HepG2 (cell line): ENCODE measurements around the gene BTBD1. TPM values are rescaled to one million over a fixed set of nuclear protein-coding genes. Genes with fewer than 3 reads are reported as not detected.

Experiments
- FIP1L1 ChIP-seq: fragments of 200-400 bp; formaldehyde crosslinking; IDR thresholded peaks from 2 replicates; pipeline ENCODE4 v1.6.1; 2018; ENCODE audit warnings: low read depth, mild to moderate bottlenecking, low read length, moderate library complexity, borderline replicate concordance; ENCODE audit not compliant: insufficient read depth
- LCORL ChIP-seq, 2 experiments: fragments of 450-650 bp in 1 of 2; sonication (generic) in 1 of 2; formaldehyde crosslinking in 1 of 2; IDR thresholded peaks; 2 replicates each; pipeline versions ENCODE4 v1.5.0 to v1.6.1; 2017 to 2020; ENCODE audit warnings: antibody characterized with exemption in 1 of 2, missing genetic modification reagents in 1 of 2
- PLSCR1 ChIP-seq: sonication (generic); formaldehyde crosslinking; IDR thresholded peaks from 2 replicates; pipeline ENCODE4 v1.5.0; 2020; ENCODE audit warnings: missing genetic modification reagents, mild to moderate bottlenecking, borderline replicate concordance
- RCOR2 ChIP-seq: IDR thresholded peaks from 2 replicates; pipeline ENCODE4 v1.6.1; 2016; ENCODE audit warnings: missing biosample characterization, missing genetic modification reagents
- REPIN1 ChIP-seq: sonication (generic); formaldehyde crosslinking; IDR thresholded peaks from 2 replicates; pipeline ENCODE4 v1.8.0; 2022; ENCODE audit warnings: missing genetic modification reagents, low read depth, mild to moderate bottlenecking, borderline replicate concordance
- RFXAP ChIP-seq: sonication (generic); formaldehyde crosslinking; IDR thresholded peaks from 2 replicates; pipeline ENCODE4 v1.4.0; 2020; ENCODE audit warnings: missing genetic modification reagents, borderline replicate concordance
- SRSF1 ChIP-seq: fragments of 200-400 bp; formaldehyde crosslinking; optimal IDR thresholded peaks from 2 replicates; pipeline ENCODE3; 2017; ENCODE audit warnings: mild to moderate bottlenecking, low read depth, low read length, moderate library complexity
- ZBTB49 ChIP-seq: sonication (generic); formaldehyde crosslinking; IDR thresholded peaks from 2 replicates; pipeline ENCODE4 v1.4.0; 2020; ENCODE audit warnings: missing genetic modification reagents, borderline replicate concordance
- ZNF205 ChIP-seq: IDR thresholded peaks from 2 replicates; pipeline ENCODE4 v1.6.1; 2018; ENCODE audit warnings: missing biosample characterization, missing genetic modification reagents
- ZNF564 ChIP-seq: sonication (generic); formaldehyde crosslinking; IDR thresholded peaks from 2 replicates; pipeline ENCODE4 v1.8.1; 2023; ENCODE audit warnings: mild to moderate bottlenecking, missing genetic modification reagents
- polyA plus RNA-seq, 8 experiments: library from polyadenylated mRNA; depleted of rRNA in 3 of 8; stranded (reverse) in 7 of 8; unstranded in 1 of 8; fragments of >200 nt; fragmentation: Illumina TruSeq in 4 of 8; extraction: Trizol in 4 of 8; gene quantifications; 2 replicates each; pipeline versions ENCODE4 v1.2.1 to v1.2.3, GENCODE V29; 2011 to 2016; ENCODE audit warnings: low read depth in 4 of 8, missing spikeins in 1 of 8, mixed read lengths in 1 of 8; ENCODE audit not compliant: insufficient read depth in 1 of 8
- total RNA-seq, 5 experiments: library from RNA; depleted of rRNA; stranded (reverse); fragments of >200 nt; fragmentation: Illumina TruSeq; extraction: Trizol; gene quantifications; 2 replicates each; pipeline ENCODE4 v1.2.3, GENCODE V29; 2016; ENCODE audit warnings: low read depth in 1 of 5
- TF ChIP-seq, protein P1 (sequence below): sonication (generic); formaldehyde crosslinking; IDR thresholded peaks from 2 replicates; pipeline ENCODE4 v1.5.0; 2020; ENCODE audit warnings: mild to moderate bottlenecking, missing genetic modification reagents, moderate library complexity
- TF ChIP-seq, protein P2 (sequence below): sonication (generic); formaldehyde crosslinking; IDR thresholded peaks from 2 replicates; pipeline ENCODE4 v1.9.0; 2021; ENCODE audit warnings: mild to moderate bottlenecking, missing genetic modification reagents
- TF ChIP-seq, protein P3 (sequence below): sonication (generic); formaldehyde crosslinking; IDR thresholded peaks from 2 replicates; pipeline ENCODE4 v1.8.1; 2023; ENCODE audit warnings: mild to moderate bottlenecking, moderate library complexity, missing genetic modification reagents

The BTBD1 gene
- total and polyA plus RNA-seq, 2 of the 13 experiments (the other 11 are each of a cell fraction or from before 2014, with no cell fraction given), result 32.1 to 53.9 TPM

DNA sequence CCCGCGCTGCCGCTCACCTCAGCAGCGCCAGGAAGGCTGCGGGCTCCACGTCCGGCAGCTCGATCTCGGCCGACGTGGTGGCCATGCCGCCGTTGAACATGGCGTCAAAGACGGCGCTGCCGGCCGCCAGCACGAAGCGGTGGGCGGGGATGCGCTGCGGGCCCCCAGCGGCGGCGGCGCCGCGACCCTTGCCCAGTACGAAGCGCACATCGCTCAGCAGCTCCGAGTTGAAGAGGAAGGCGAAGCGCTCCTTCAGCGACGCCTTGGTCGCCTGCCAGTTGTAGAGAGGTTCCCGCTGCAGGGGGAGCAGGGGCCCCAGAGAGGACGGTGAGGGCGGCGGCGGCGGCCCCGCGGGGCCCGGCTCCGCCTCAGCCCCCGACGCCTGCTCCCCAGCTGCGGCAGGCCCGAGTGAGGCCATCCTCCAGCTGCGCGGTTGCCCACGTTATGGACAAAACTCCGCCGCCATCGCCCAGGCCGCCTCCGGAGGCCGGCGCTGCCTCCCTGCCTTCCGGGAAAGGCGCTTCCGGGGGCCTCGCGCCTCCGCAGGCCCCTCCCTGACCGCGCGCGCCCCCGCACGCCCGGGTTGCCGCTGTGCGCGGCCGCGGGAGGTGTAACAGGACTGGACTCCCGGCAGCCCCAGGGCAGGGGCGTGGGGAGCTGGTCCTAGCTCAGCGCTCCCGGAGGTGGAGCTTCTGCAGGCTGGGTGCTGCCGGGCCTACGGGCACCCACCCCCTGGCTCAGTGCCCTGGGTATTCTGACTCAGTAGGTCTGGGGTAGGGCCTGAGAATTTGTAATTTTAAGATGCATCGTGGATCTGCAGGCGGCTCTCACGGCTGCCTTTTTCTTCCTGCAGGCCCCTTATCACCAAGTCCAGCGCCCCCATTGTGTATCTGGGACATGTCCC lies at the start of gene BTBD1 (continued):
- TF ChIP-seq ZBTB49, result no peak
- 0 out of 2 replicates have a peak, but pooled peaks have one; percentile 13 for TF ChIP-seq RFXAP (CRISPR knock-in tag)
- no peak for TF ChIP-seq LCORL (IDR thresholded peaks at IDR 0.05)
- TF ChIP-seq LCORL (CRISPR knock-in tag; IDR thresholded peaks at IDR 0.05), result peak; percentile 30; the same call in 1 of the 2 replicates
- TF ChIP-seq, protein P1, sequence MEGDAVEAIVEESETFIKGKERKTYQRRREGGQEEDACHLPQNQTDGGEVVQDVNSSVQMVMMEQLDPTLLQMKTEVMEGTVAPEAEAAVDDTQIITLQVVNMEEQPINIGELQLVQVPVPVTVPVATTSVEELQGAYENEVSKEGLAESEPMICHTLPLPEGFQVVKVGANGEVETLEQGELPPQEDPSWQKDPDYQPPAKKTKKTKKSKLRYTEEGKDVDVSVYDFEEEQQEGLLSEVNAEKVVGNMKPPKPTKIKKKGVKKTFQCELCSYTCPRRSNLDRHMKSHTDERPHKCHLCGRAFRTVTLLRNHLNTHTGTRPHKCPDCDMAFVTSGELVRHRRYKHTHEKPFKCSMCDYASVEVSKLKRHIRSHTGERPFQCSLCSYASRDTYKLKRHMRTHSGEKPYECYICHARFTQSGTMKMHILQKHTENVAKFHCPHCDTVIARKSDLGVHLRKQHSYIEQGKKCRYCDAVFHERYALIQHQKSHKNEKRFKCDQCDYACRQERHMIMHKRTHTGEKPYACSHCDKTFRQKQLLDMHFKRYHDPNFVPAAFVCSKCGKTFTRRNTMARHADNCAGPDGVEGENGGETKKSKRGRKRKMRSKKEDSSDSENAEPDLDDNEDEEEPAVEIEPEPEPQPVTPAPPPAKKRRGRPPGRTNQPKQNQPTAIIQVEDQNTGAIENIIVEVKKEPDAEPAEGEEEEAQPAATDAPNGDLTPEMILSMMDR (CRISPR knock-in tag), result peak; percentile 42
- peak; percentile 88 for TF ChIP-seq SRSF1
- 0 out of 2 replicates have a peak, but pooled peaks have one; percentile 12 for TF ChIP-seq ZNF564
- TF ChIP-seq, protein P2, sequence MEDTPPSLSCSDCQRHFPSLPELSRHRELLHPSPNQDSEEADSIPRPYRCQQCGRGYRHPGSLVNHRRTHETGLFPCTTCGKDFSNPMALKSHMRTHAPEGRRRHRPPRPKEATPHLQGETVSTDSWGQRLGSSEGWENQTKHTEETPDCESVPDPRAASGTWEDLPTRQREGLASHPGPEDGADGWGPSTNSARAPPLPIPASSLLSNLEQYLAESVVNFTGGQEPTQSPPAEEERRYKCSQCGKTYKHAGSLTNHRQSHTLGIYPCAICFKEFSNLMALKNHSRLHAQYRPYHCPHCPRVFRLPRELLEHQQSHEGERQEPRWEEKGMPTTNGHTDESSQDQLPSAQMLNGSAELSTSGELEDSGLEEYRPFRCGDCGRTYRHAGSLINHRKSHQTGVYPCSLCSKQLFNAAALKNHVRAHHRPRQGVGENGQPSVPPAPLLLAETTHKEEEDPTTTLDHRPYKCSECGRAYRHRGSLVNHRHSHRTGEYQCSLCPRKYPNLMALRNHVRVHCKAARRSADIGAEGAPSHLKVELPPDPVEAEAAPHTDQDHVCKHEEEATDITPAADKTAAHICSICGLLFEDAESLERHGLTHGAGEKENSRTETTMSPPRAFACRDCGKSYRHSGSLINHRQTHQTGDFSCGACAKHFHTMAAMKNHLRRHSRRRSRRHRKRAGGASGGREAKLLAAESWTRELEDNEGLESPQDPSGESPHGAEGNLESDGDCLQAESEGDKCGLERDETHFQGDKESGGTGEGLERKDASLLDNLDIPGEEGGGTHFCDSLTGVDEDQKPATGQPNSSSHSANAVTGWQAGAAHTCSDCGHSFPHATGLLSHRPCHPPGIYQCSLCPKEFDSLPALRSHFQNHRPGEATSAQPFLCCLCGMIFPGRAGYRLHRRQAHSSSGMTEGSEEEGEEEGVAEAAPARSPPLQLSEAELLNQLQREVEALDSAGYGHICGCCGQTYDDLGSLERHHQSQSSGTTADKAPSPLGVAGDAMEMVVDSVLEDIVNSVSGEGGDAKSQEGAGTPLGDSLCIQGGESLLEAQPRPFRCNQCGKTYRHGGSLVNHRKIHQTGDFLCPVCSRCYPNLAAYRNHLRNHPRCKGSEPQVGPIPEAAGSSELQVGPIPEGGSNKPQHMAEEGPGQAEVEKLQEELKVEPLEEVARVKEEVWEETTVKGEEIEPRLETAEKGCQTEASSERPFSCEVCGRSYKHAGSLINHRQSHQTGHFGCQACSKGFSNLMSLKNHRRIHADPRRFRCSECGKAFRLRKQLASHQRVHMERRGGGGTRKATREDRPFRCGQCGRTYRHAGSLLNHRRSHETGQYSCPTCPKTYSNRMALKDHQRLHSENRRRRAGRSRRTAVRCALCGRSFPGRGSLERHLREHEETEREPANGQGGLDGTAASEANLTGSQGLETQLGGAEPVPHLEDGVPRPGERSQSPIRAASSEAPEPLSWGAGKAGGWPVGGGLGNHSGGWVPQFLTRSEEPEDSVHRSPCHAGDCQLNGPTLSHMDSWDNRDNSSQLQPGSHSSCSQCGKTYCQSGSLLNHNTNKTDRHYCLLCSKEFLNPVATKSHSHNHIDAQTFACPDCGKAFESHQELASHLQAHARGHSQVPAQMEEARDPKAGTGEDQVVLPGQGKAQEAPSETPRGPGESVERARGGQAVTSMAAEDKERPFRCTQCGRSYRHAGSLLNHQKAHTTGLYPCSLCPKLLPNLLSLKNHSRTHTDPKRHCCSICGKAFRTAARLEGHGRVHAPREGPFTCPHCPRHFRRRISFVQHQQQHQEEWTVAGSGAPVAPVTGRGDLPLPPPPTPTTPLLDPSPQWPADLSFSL (CRISPR knock-in tag), result no peak
- TF ChIP-seq REPIN1 (CRISPR knock-in tag), result no peak
- no peak for TF ChIP-seq PLSCR1
- no peak for TF ChIP-seq ZNF205 (CRISPR knock-in tag)
- TF ChIP-seq FIP1L1, result 0 out of 2 replicates have a peak, but pooled peaks have one; percentile 47
- TF ChIP-seq, protein P3, sequence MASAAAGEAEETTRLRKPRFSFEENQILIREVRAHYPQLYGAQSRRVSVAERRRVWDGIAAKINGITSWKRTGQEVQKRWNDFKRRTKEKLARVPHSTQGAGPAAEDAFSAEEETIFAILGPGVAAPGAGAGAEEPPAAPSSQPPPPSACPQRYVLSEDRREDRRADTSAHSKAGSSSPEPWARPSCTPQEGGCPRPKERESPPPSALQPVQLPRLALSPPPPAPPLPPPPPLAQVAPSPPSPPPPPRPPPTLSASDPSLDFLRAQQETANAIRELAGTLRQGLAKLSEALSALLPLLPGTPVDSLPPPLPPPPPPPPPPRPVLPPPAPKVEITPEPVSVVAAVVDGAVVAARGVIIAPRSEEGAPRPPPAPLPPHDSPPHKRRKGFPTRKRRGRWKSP, result peak; percentile 51; the same call in 1 of the 2 replicates
- no peak for TF ChIP-seq RCOR2 (CRISPR knock-in tag)
